ENCODE measurements around the gene NRAP. TPM values are rescaled to one million over a fixed set of nuclear protein-coding genes. Genes with fewer than 3 reads are reported as not detected.

The NRAP gene
- total and polyA plus RNA-seq, 2 of the 8 experiments (the other 6 are each of a cell fraction or from before 2014, with no cell fraction given): not detected

- Histone ChIP-seq H2AK5ac (ENCODE audit: low read depth, low read length) (no peak overlapping the region), H2BK120ac (replicated peaks; ENCODE audit: low read depth, low read length) (no peak overlapping the region), H3K14ac (ENCODE audit: insufficient read length) (no peak overlapping the region), H3K23ac (ENCODE audit: insufficient read length) (no peak overlapping the region), H4K8ac (ENCODE audit: extremely low read depth, insufficient read depth, low read length) (no peak overlapping the region), H3K4me3 (ENCODE audit: extremely low read depth in 1 of 4, insufficient read depth in 2 of 4, low read depth in 3 of 4, low read length in 4 of 4) (no peak overlapping the region), H3K4ac (replicated peaks; ENCODE audit: insufficient read length, low read depth, low read length) (no peak overlapping the region), H3K27me3 (replicated peaks in 1 of 4; ENCODE audit: control insufficient read depth in 3 of 4, extremely low read depth in 1 of 4, insufficient read depth in 3 of 4, low read length in 3 of 4) (no peaks in the 10 kb centered on the region), H3K79me1 (ENCODE audit: low read depth, low read length) (no peaks in the 10 kb centered on the region), H3K4me1 (replicated peaks in 1 of 4; ENCODE audit: control insufficient read depth in 3 of 4, insufficient read depth in 4 of 4, low read length in 3 of 4) (peaks cover 3 to 21% (median 15%) of the 10 kb centered on the region in 4 experiments; a peak in 6 of 7 replicates), H3K36me3 (ENCODE audit: control insufficient read depth in 2 of 4, insufficient read depth in 4 of 4, low read length in 3 of 4) (no peaks in the 10 kb centered on the region), H3K4me2 (ENCODE audit: insufficient read depth in 1 of 2, low read depth in 2 of 2, low read length in 2 of 2) (no peak overlapping the region), H4K91ac (replicated peaks; ENCODE audit: insufficient read length, low read length) (no peak overlapping the region), H3K9me3 (ENCODE audit: insufficient read depth in 2 of 2, low read depth in 1 of 2, low read length in 1 of 2) (no peaks in the 10 kb centered on the region), H3K56ac (replicated peaks; ENCODE audit: insufficient read length, low read depth, low read length) (no peak overlapping the region), H3K27ac (ENCODE audit: low read depth, low read length) (no peak overlapping the region), H3K9ac (replicated peaks in 1 of 4; ENCODE audit: extremely low read depth in 1 of 4, low read depth in 3 of 4, low read length in 3 of 4) (no peak overlapping the region), H2BK5ac (ENCODE audit: low read depth, low read length) (no peak overlapping the region), H4K5ac (ENCODE audit: insufficient read length, low read depth, low read length) (no peak overlapping the region), H2BK20ac (ENCODE audit: low read length) (no peak overlapping the region), H3K23me2 (ENCODE audit: low read depth, low read length) (no peaks in the 10 kb centered on the region), H2AFZ (ENCODE audit: low read length) (no peak overlapping the region), H3K79me2 (ENCODE audit: control insufficient read depth in 1 of 2, insufficient read depth in 2 of 2, low read length in 2 of 2) (no peaks in the 10 kb centered on the region), H2BK15ac (ENCODE audit: low read length) (no peak overlapping the region), H4K20me1 (replicated peaks in 1 of 2; ENCODE audit: control insufficient read depth in 1 of 2, insufficient read depth in 2 of 2, low read length in 2 of 2) (no peaks in the 10 kb centered on the region), H2BK12ac (ENCODE audit: low read depth, low read length) (no peak overlapping the region), H3K18ac (ENCODE audit: extremely low read depth, low read length) (no peak overlapping the region)
- ChIA-PET POLR2A (ENCODE audit: partially characterized antibody) (interaction anchor here (0.9 kb wide), 1 partner anchor 22 kb away, joined by 3 read pairs; no protein-coding TSS in a partner anchor), CTCF (ENCODE audit: partially characterized antibody) (interaction anchor here (1.4 kb wide), 1 partner anchor 9 kb away, joined by 5 read pairs; no protein-coding TSS in a partner anchor)
- DNase-seq (ENCODE audit: low read depth in 1 of 2, low spot score in 2 of 2): no peak
- FAIRE-seq: no peak
- 89% methylated on average over 2 of the region's 2 CpGs; no CpG with 5 or more reads in 1 of the 2 experiments for WGBS, 2 experiments (ENCODE audit: extremely low coverage in 1 of 2, insufficient coverage in 1 of 2, insufficient read length in 1 of 2, insufficient replicate concordance in 2 of 2, low coverage in 1 of 2, low lambda C conversion rate in 2 of 2, missing lambda C conversion rate in 1 of 2)
- TF ChIP-seq POU5F1 (IDR thresholded peaks at IDR 0.05; ENCODE audit: low read depth, low read length): no peak
- no peak for TF ChIP-seq JUND (IDR thresholded peaks at IDR 0.05; ENCODE audit: low read length)
- no peak for TF ChIP-seq CHD1 (IDR thresholded peaks at IDR 0.05; ENCODE audit: low read depth, low read length)
- TF ChIP-seq EZH2 (IDR thresholded peaks at IDR 0.05; ENCODE audit: low read depth, low read length, severe bottlenecking): no peak
- TF ChIP-seq, protein P1, sequence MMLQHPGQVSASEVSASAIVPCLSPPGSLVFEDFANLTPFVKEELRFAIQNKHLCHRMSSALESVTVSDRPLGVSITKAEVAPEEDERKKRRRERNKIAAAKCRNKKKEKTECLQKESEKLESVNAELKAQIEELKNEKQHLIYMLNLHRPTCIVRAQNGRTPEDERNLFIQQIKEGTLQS (IDR thresholded peaks at IDR 0.05; ENCODE audit: insufficient read depth, low read depth, low read length): no peak
- no peak for TF ChIP-seq YY1 (IDR thresholded peaks at IDR 0.05; ENCODE audit: low read depth, low read length)
- no peak for TF ChIP-seq SP1 (IDR thresholded peaks at IDR 0.05; ENCODE audit: low read depth, low read length)
- no peak for TF ChIP-seq RNF2 (IDR thresholded peaks at IDR 0.05; ENCODE audit: borderline replicate concordance, low read depth, low read length, missing control alignments, poor library complexity, severe bottlenecking)
- no peak for TF ChIP-seq BRCA1 (IDR thresholded peaks at IDR 0.05; ENCODE audit: low read depth, low read length)
- no peak for TF ChIP-seq NANOG (IDR thresholded peaks at IDR 0.05; ENCODE audit: insufficient read depth, low read depth, low read length, poor library complexity, severe bottlenecking)
- TF ChIP-seq TEAD4 (IDR thresholded peaks at IDR 0.05; ENCODE audit: low read depth, low read length): no peak
- TF ChIP-seq EP300 (IDR thresholded peaks at IDR 0.05; ENCODE audit: borderline replicate concordance in 1 of 2, low read depth in 2 of 2, low read length in 2 of 2): no peak
- no peak for TF ChIP-seq JUN (IDR thresholded peaks at IDR 0.05; ENCODE audit: low read depth, low read length)
Observed at GRCh38 chr10:113713640-113713982, 49.8 kb upstream of the NRAP start.
